Right ventricle myocardium superior (tissue), 1 donor: ENCODE data around the gene GLS. TPM values are rescaled to one million over a fixed set of nuclear protein-coding genes. Genes with fewer than 3 reads are reported as not detected.
"Not testable (repeated sequence)": the region's sequence is repeated elsewhere in the genome, so short reads cannot be mapped to it uniquely, and the experiment has no call there.

Experiments used
- ATAC-seq: fragments of 200-7000 bp; cut with Tn5 transposase; one replicate; pipeline ENCODE4 v1.9.1; 2020; ENCODE audit warnings: mild to moderate bottlenecking; ENCODE audit not compliant: poor library complexity
- DNase-seq: peaks from one replicate; pipeline ENCODE4 v3.0.0-alpha.2; 2020
- intact Hi-C: fragments of 100-400 bp; cut with DNase I; formaldehyde crosslinking; loops from one replicate; pipeline ENCODE4 v1.11.2; 2022
- total RNA-seq: library from RNA; stranded (reverse); fragmentation: NEBNext Ultra II Directional; extraction: Animal tissue kit (Norgen Biotek cat#: 25700); gene quantifications from one replicate; pipeline ENCODE4 v1.2.1, GENCODE V29; 2021
- donor health status: DM: no; HTN: yes; CAD: no; lungs with severe emphysema.

Gene GLS
- total RNA-seq, 1 donor from 2014 or later, result 52.3 TPM

GRCh38 chr2:190948671-190949070, 68.0 kb downstream of the GLS start:
- ATAC-seq, result peak; percentile 24
- DNase-seq, result no peak
- intact Hi-C loops, result no loop called here

GRCh38 chr2:190950566-190950991, 70.0 kb downstream of the GLS start:
- intact Hi-C loops, result no loop called here
- ATAC-seq, result no peak
- no peak for DNase-seq

- ATAC-seq, result no peak
- no peak for DNase-seq
- intact Hi-C loops, result no loop called here
These were observed 72.6 kb downstream of the GLS start for GRCh38 chr2:190953257-190953656.

- no peak for ATAC-seq
- no peak for DNase-seq
- intact Hi-C loops, result no loop called here
These were observed 79.5 kb downstream of the GLS start for GRCh38 chr2:190959911-190960788.

GRCh38 chr2:190961117-190961516, 80.5 kb downstream of the GLS start:
- DNase-seq, intact Hi-C loops: not testable (repeated sequence)

GRCh38 chr2:190961918-190962487, 81.4 kb downstream of the GLS start:
- DNase-seq (no peak), ATAC-seq (peak; percentile 38)
- intact Hi-C loops, result no loop called here

More at GRCh38 chr2:190961117-190961516, 80.5 kb downstream of the GLS start:
- not testable (repeated sequence) for ATAC-seq

- ATAC-seq (no peak), DNase-seq (no peak)
- intact Hi-C loops, result no loop called here
These were observed 82.5 kb downstream of the GLS start for GRCh38 chr2:190963088-190963487.

GRCh38 chr2:190964170-190964795, 83.7 kb downstream of the GLS start:
- DNase-seq (no peak), ATAC-seq (no peak)
- intact Hi-C loops, result no loop called here

GRCh38 chr2:190965580-190966222, 85.1 kb downstream of the GLS start:
- DNase-seq (no peak), ATAC-seq (no peak)
- intact Hi-C loops, result no loop called here

- intact Hi-C loops, result no loop called here
- ATAC-seq (no peak), DNase-seq (no peak)
These were observed 87.9 kb downstream of the GLS start for GRCh38 chr2:190968522-190968921.

- ATAC-seq, result no peak
- DNase-seq, result no peak
- intact Hi-C loops, result no loop called here
These were observed 89.5 kb downstream of the GLS start for GRCh38 chr2:190970160-190970559.

- DNase-seq (no peak), ATAC-seq (no peak)
- intact Hi-C loops, result no loop called here
These were observed 90.4 kb downstream of the GLS start for GRCh38 chr2:190970873-190971506.

- ATAC-seq, result no peak
- intact Hi-C loops, result no loop called here
These were observed 91.6 kb downstream of the GLS start for GRCh38 chr2:190972213-190972612.

GRCh38 chr2:190972846-190973245, 92.2 kb downstream of the GLS start:
- ATAC-seq (no peak), DNase-seq (no peak)
- intact Hi-C loops, result no loop called here

More at GRCh38 chr2:190972213-190972612, 91.6 kb downstream of the GLS start:
- no peak for DNase-seq

GRCh38 chr2:190973262-190973661, 92.6 kb downstream of the GLS start:
- ATAC-seq, result no peak
- intact Hi-C loops, result no loop called here
- no peak for DNase-seq

GRCh38 chr2:190973726-190974628, 93.4 kb downstream of the GLS start:
- DNase-seq, result no peak
- intact Hi-C loops, result no loop called here
- ATAC-seq, result peak; percentile 37

GRCh38 chr2:190974629-190975361, 94.2 kb downstream of the GLS start:
- DNase-seq (peak; percentile 48), ATAC-seq (peak; percentile 85)
- intact Hi-C loops, result no loop called here
